ENCODE results near the gene R3HDM4. TPM values are rescaled to one million over a fixed set of nuclear protein-coding genes. Genes with fewer than 3 reads are reported as not detected.

Gene R3HDM4
- total and polyA plus RNA-seq, 10 of the 15 experiments (the other 5 are each of a cell fraction or from before 2014, with no cell fraction given): 1.3 to 65.8 (median 27.7) TPM

GRCh38 chr19:919199-920050 is 6.4 kb upstream of the R3HDM4 start (continued):
- peak; percentile 56 for TF ChIP-seq USF1 (IDR thresholded peaks at IDR 0.05; ENCODE audit: borderline replicate concordance, extremely low read length, insufficient read depth, low read depth, low read length)
- TF ChIP-seq ELK1 (IDR thresholded peaks at IDR 0.05; ENCODE audit: low read depth, low read length): no peak
- TF ChIP-seq ZNF217 (IDR thresholded peaks at IDR 0.05): peak; percentile 69; the same call in 1 of the 2 replicates
- TF ChIP-seq PBX3 (IDR thresholded peaks at IDR 0.05; ENCODE audit: insufficient replicate concordance, low read depth, low read length): no peak
- no peak for TF ChIP-seq BCL3 (IDR thresholded peaks at IDR 0.05; ENCODE audit: borderline replicate concordance, insufficient read depth, low read depth, low read length, poor library complexity, severe bottlenecking)
- peak; percentile 14 to 69; a peak in 2 of 4 replicates for TF ChIP-seq BHLHE40 (IDR thresholded peaks at IDR 0.05; ENCODE audit: borderline replicate concordance in 1 of 2, low read depth in 2 of 2, low read length in 1 of 2)
- TF ChIP-seq E4F1 (IDR thresholded peaks at IDR 0.05; ENCODE audit: borderline replicate concordance, partially characterized antibody): no peak
- no peak for TF ChIP-seq ATF7 (IDR thresholded peaks at IDR 0.05; ENCODE audit: low read depth)
- peak; percentile 6; the same call in 1 of the 2 replicates for TF ChIP-seq SPI1 (IDR thresholded peaks at IDR 0.05; ENCODE audit: borderline replicate concordance, insufficient read depth, low read depth, low read length)
- peak; percentile 36; the same call in 1 of the 2 replicates for TF ChIP-seq IKZF1 (conservative IDR thresholded peaks at IDR 0.05)
- TF ChIP-seq POLR2AphosphoS5 (IDR thresholded peaks at IDR 0.05; ENCODE audit: low read length): no peak
- TF ChIP-seq MAX (IDR thresholded peaks at IDR 0.05; ENCODE audit: low read depth, low read length): peak; percentile 58
- TF ChIP-seq IRF4 (IDR thresholded peaks at IDR 0.05; ENCODE audit: low read depth, low read length): no peak
- no peak for TF ChIP-seq ZNF384 (IDR thresholded peaks at IDR 0.05; ENCODE audit: borderline replicate concordance, low read depth, low read length)
- TF ChIP-seq SMC3 (IDR thresholded peaks at IDR 0.05; ENCODE audit: borderline replicate concordance, low read length): no peak
- no peak for TF ChIP-seq NFIC (IDR thresholded peaks at IDR 0.05; ENCODE audit: low read depth, low read length)
- TF ChIP-seq CHD2 (IDR thresholded peaks at IDR 0.05; ENCODE audit: borderline replicate concordance, low read depth, low read length): no peak
- 0 out of 2 replicates have a peak, but pooled peaks have one; percentile 58 for TF ChIP-seq HDGF (IDR thresholded peaks at IDR 0.05)
- 0 out of 2 replicates have a peak, but pooled peaks have one; percentile 58 for TF ChIP-seq SMARCA5 (IDR thresholded peaks at IDR 0.05)
- TF ChIP-seq GATAD2B (conservative IDR thresholded peaks at IDR 0.05; ENCODE audit: low read depth): no peak; the same call in none of the 2 replicates
- no peak for TF ChIP-seq EED (IDR thresholded peaks at IDR 0.05; ENCODE audit: low read depth)
- TF ChIP-seq CHD4 (IDR thresholded peaks at IDR 0.05): no peak

Measured in GM12878 (cell line).